Measurements from ENCODE around the gene PLK4. TPM values are rescaled to one million over a fixed set of nuclear protein-coding genes. Genes with fewer than 3 reads are reported as not detected.
"Not testable (repeated sequence)": the region's sequence is repeated elsewhere in the genome, so short reads cannot be mapped to it uniquely, and the experiment has no call there.

Gene PLK4
- polyA plus RNA-seq, 3 donors = 21.6 to 26.4 (median 26.3) TPM

DNA sequence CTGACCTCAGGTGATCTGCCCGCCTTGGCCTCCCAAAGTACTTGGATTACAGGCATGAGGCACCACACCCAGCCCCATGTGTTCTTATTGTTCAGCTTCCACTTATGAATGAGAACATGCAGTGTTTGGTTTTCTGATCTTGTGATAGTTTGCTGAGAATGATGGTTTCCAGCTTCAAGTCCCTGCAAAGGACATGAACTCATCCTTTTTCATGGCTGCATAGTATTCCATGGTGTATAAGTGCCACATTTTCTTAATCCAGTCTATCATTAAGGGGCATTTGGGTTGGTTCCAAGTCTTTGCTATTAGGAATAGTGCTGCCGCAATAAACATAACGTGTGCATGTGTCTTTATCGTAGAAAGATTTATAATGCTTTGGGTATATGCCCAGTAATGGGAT lies 19.0 kb downstream of the PLK4 start:
- DNase-seq (ENCODE audit: low read depth in 3 of 3, low spot score in 2 of 3) = not testable (repeated sequence)

DNA sequence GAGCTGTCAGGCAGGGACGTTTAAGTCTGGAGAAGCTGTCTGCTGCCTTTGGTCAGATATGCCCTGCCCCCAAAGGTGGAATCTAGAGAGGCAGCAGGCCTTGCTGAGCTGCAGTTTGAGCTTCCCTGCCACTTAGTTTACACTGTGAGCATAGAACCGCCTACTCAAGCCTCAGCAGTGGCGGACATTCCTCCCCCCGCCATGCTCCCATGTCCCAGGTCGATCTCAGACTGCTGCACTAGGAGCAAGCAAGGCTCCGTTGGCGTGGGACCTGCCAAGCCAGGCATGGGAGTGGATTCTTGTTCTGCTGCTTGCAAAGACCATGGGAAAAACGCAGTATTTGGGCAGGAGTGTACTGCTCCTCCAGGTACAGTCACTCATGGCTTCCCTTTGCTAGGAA lies 24.3 kb downstream of the PLK4 start:
- no peak for DNase-seq (ENCODE audit: low read depth in 3 of 3, low spot score in 2 of 3)

DNA sequence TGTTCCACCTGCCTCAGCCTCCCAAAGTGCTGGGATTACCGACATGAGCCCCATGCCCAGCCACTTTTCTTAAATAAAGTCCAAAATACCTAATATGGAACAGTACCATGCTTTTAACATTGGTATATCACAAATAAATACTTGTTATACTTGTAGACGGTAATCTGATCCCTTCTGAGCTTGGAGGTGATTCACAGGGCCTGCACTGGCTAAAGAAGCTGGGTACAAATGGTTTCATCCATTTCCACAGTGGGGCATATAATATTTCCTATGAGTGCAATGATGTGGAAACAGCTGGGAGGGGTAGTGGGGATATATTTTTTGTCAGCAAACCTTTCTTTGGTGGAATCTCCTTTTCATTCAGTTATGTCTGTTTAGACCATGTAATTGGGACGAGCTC lies 35.8 kb downstream of the PLK4 start:
- DNase-seq (ENCODE audit: low read depth in 3 of 3, low spot score in 2 of 3) = no peak

DNA sequence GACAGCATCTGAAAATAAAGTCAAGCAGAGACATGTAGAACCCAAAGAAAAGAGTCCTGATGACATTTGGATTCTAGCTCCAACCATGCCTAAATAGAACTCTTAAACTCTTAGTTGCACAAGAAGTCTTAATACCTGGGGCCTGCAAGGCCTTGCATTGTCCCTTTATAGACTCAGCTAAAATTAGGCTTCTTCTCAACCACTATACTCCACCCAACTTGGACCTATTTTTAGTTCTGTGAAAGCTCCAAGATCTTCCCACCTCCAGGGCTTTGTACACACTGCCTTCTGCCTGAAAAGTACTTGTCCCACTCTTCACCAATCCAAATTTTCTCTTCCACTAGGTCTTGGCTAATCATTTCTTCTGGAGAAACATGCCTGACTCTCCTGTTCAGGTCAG lies 36.5 kb downstream of the PLK4 start:
- no peak for DNase-seq (ENCODE audit: low read depth in 3 of 3, low spot score in 2 of 3)

DNA sequence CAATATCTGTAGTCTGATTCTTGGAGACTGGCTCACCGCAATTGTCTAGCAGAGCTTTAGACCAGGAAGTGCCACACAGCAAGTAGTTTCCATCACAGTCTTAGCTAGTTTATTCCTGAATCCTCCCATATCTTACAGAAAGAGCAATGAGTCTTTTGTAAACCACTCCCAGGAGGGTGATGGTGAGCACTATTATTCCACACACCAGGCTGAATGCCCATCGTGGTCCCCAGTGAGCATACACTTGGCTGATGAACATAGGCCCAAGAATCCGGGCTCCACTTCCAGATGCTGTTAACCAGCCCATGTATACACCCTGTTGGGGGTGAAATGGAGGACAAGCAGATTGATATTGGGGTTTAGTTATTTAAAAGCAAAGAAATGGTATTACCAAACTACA lies 39.8 kb downstream of the PLK4 start:
- no peak for DNase-seq (ENCODE audit: low read depth in 3 of 3, low spot score in 2 of 3)

DNA sequence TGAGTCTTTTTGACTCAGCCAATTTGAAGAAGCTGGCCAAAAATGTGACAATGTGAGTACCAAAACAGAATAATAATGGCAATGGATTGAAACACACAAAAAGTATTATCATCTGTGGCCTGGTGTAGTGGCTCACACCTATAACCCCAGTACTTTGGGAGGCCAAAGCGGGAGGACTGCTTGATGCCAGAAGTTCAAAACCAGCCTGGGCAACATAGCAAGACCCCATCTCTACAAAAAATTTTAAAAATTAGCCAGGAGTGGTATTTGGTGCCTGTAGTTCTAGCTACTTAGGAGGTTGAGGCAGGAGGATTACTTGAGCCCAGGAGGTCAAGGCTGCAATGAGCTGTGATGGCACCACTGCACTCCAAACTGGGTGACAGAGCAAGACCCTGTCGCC lies 41.5 kb downstream of the PLK4 start:
- DNase-seq (ENCODE audit: low read depth in 3 of 3, low spot score in 2 of 3) = no peak

DNA sequence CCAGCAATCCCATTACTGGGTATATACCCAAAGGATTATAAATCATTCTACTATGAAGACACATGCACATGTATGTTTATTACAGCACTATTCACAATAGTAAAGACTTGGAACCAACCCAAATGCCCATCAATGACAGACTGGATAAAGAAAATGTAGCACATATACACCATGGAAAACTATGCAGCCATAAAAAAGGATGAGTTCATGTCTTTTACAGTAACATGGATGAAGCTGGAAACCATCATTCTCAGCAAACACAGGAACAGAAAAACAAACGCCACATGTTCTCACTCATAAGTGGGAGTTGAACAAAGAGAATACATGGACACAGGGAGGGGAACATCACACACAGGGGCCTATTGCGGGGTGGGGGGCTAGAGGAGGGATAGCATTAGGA lies 45.0 kb downstream of the PLK4 start:
- not testable (repeated sequence) for DNase-seq (ENCODE audit: low read depth in 3 of 3, low spot score in 2 of 3)

DNA sequence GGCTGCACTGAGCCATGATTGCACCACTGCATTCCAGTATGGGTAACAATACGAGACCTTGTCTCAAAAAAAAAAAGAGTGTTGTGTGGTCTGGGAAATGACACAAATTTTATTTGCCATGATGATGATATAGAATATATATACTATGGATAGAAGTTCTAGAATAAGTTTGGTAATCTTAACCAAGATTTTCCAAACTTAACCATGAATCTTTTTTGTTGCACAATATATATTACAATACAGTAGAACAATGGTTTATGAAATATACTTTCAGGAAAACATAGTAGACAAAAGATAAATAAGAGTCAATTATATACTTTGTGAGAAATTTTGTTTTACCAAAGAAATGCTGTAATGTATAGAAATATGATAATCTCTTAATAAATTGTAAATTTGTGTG lies 49.5 kb downstream of the PLK4 start:
- DNase-seq (ENCODE audit: low read depth in 3 of 3, low spot score in 2 of 3) = no peak

DNA sequence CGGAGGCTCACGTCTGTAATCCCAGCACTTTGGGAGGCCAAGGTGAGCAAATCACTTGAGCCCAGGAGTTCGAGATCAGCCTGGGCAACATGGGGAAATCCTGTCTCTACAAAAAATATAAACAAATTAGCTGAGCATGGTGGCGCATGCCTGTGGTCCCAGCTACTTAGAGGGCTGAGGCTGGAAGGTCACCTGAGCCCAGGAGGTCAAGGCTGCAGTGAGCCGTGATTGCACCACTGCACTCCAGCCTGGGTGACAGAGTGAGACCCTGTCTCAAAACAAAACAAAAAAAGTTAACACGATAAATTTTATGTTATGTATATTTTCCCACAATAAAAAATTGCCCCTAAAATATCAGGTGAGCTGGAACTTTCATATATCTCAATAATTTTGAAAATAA lies 51.1 kb downstream of the PLK4 start:
- DNase-seq (ENCODE audit: low read depth in 3 of 3, low spot score in 2 of 3) = not testable (repeated sequence)

DNA sequence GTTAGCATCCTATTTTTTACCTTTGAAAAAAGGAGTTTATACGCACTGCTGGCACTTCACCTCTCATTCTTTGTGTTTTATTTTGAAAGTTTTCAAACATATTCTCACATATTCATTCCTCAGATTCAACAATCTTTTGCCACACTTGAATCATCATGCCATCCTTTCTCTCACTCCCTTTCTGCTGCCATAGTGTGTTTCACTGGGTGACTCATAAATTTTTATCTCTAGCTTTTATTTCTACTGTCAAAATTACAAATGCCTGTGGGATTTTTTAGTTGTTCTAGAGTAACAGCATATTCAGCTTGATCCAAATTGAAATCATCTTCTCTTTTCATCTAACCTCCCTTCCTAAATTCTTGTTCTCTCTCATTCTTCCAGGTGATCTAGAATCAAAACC lies 56.3 kb downstream of the PLK4 start:
- DNase-seq (ENCODE audit: low read depth in 3 of 3, low spot score in 2 of 3) = no peak

Other genes with a start within 250 kb of the PLK4 start
- 10 to 100 TPM; 25.3 to 26.9 (median 26.8) TPM for gene INTU, start 247.9 kb upstream of the PLK4 start, polyA plus RNA-seq (ENCODE audit: insufficient read length in 3 of 3)
- gene SLC25A31, start 150.5 kb upstream of the PLK4 start, polyA plus RNA-seq (ENCODE audit: insufficient read length in 3 of 3) = not detected
- 10 to 100 TPM; 13.2 to 16.0 (median 13.7) TPM for gene HSPA4L, start 98.6 kb upstream of the PLK4 start, polyA plus RNA-seq (ENCODE audit: insufficient read length in 3 of 3)
- 10 to 100 TPM; 22.5 to 24.1 (median 23.1) TPM for gene MFSD8, start 84.3 kb downstream of the PLK4 start, polyA plus RNA-seq (ENCODE audit: insufficient read length in 3 of 3)
- 10 to 100 TPM; 10.3 to 13.5 (median 12.5) TPM for gene ABHD18, start 84.5 kb downstream of the PLK4 start, polyA plus RNA-seq (ENCODE audit: insufficient read length in 3 of 3)
- 10 to 100 TPM; 21.2 to 25.6 (median 23.8) TPM for gene LARP1B, start 180.4 kb downstream of the PLK4 start, polyA plus RNA-seq (ENCODE audit: insufficient read length in 3 of 3)

Measured in right renal cortex interstitium (tissue), 3 donors.